Sigmoid colon (tissue), 7 donors: ENCODE measurements around the gene OSER1. TPM values are rescaled to one million over a fixed set of nuclear protein-coding genes. Genes with fewer than 3 reads are reported as not detected.
A peak's percentile ranks its signal among the peaks of the same experiment; 100 is the strongest.

Experiments
- DNase-seq: peaks from one replicate; pipeline ENCODE4 v3.0.0-alpha.2; 2019
- H3K27ac ChIP-seq, 4 donors: fragments of 200-600 bp; sonication (generic); one replicate each; pipeline ENCODE4 v1.5.1; 2016 to 2019; ENCODE audit warnings: mild to moderate bottlenecking in 1 of 4
- H3K27me3 ChIP-seq, 3 donors: fragments of 200-600 bp; sonication (generic); one replicate each; pipeline ENCODE4 v1.5.1; 2019; ENCODE audit warnings: mild to moderate bottlenecking in 1 of 3
- H3K36me3 ChIP-seq, 4 donors: fragments of 200-600 bp; sonication (generic); one replicate each; pipeline ENCODE4 v1.5.1; 2016 to 2019
- H3K4me1 ChIP-seq, 4 donors: fragments of 200-600 bp; sonication (generic); one replicate each; pipeline ENCODE4 v1.5.1; 2017 to 2019
- H3K4me3 ChIP-seq, 4 donors: fragments of 200-600 bp; sonication (generic); one replicate each; pipeline ENCODE4 v1.5.1; 2017 to 2019; ENCODE audit warnings: mild to moderate bottlenecking in 2 of 4, moderate library complexity in 1 of 4
- H3K9me3 ChIP-seq, 4 donors: fragments of 200-600 bp in 3 of 4; sonication (generic) in 3 of 4; one replicate each; pipeline versions ENCODE4 v1.5.1 to v1.6.1; 2013 to 2019
- CTCF ChIP-seq, 4 experiments: fragments of 450-650 bp in 3 of 4; fragments of 200-600 bp in 1 of 4; IDR thresholded peaks; one replicate each; pipeline ENCODE4 v1.5.1; 2016 to 2019; ENCODE audit warnings: antibody characterized with exemption in 4 of 4, mild to moderate bottlenecking in 3 of 4, moderate library complexity in 2 of 4
- EP300 ChIP-seq, 4 donors: sonication (generic); formaldehyde crosslinking; IDR thresholded peaks; one replicate each; pipeline ENCODE4 v1.6.1; 2017; ENCODE audit warnings: antibody characterized with exemption in 4 of 4
- POLR2A ChIP-seq, 2 donors: fragments of 450-650 bp; IDR thresholded peaks; one replicate each; pipeline ENCODE4 v1.6.1; 2016; ENCODE audit warnings: antibody characterized with exemption in 2 of 2, mild to moderate bottlenecking in 2 of 2, moderate library complexity in 2 of 2
- POLR2AphosphoS5 ChIP-seq, 4 donors: sonication (generic); formaldehyde crosslinking; IDR thresholded peaks; one replicate each; pipeline ENCODE4 v1.6.1; 2017; ENCODE audit warnings: antibody characterized with exemption in 4 of 4
- WGBS, 2 donors: extraction: QIAGEN DNeasy Blood & Tissue Kit; methylation state at CpG; one replicate each; pipeline ENCODE4 v1.1.7; 2013; 5-methylcytosine and 5-hydroxymethylcytosine counted together
- intact Hi-C: fragments of 100-400 bp; cut with DNase I; formaldehyde crosslinking; loops from one replicate; pipeline ENCODE4 v1.15.1; 2023
- polyA plus RNA-seq, 3 donors: library from polyadenylated mRNA; stranded (reverse); fragments of 200-250 nt; gene quantifications; one replicate each; pipeline ENCODE4 v1.2.3, GENCODE V29; 2013
- total RNA-seq, 4 donors: library from RNA; depleted of rRNA; stranded (reverse); fragments of >200 nt; gene quantifications; one replicate each; pipeline ENCODE4 v1.1.0, GENCODE V29; 2016
- donor health status: healthy with polysubstance abuse.
- donor health status: Bipolar disorder and iron deficiency.
- donor health status: healthy.

The OSER1 gene
- total and polyA plus RNA-seq, 7 donors, result 28.5 to 90.5 (median 47.4) TPM

GRCh38 chr20:44219170-44219730 is 8.7 kb upstream of the OSER1 start:
- 53 to 56% methylated on average over 5 of the region's 5 CpGs for WGBS, 2 donors
- H3K27ac ChIP-seq, result no peak overlapping the region
- intact Hi-C loops, result loop anchor here (10.0 kb wide), 5 partner anchors 166 to 764 kb away; partner anchors contain the start of genes ADA, SRSF6 and TTPAL
- no peaks in the 10 kb centered on the region for H3K27me3 ChIP-seq
- no peak for DNase-seq
- no peaks in the 10 kb centered on the region for H3K36me3 ChIP-seq
- peaks cover 0 to 22% (median 3%) of the 10 kb centered on the region in 4 donors for H3K4me1 ChIP-seq
- H3K4me3 ChIP-seq, result no peak overlapping the region
- TF ChIP-seq POLR2A (IDR thresholded peaks at IDR 0.05) (no peak), CTCF (IDR thresholded peaks at IDR 0.05) (no peak), EP300 (IDR thresholded peaks at IDR 0.05) (no peak), POLR2AphosphoS5 (IDR thresholded peaks at IDR 0.05) (no peak)
- H3K9me3 ChIP-seq, result no peaks in the 10 kb centered on the region

GRCh38 chr20:44218446-44218845 is 7.9 kb upstream of the OSER1 start:
- Histone ChIP-seq H3K27me3 (no peaks in the 10 kb centered on the region), H3K36me3 (no peaks in the 10 kb centered on the region), H3K9me3 (no peaks in the 10 kb centered on the region), H3K27ac (no peak overlapping the region), H3K4me3 (no peak overlapping the region), H3K4me1 (peaks cover 0 to 22% (median 3%) of the 10 kb centered on the region in 4 donors)
- intact Hi-C loops, result loop anchor here (10.0 kb wide), 5 partner anchors 166 to 764 kb away; partner anchors contain the start of genes ADA, SRSF6 and TTPAL
- DNase-seq, result no peak
- 25 to 28% methylated on average over 4 of the region's 4 CpGs for whole genome bisulfite sequencing, 2 donors
- TF ChIP-seq POLR2AphosphoS5 (IDR thresholded peaks at IDR 0.05), result no peak
- no peak for TF ChIP-seq CTCF (IDR thresholded peaks at IDR 0.05)

GRCh38 chr20:44217342-44218092 is 6.9 kb upstream of the OSER1 start:
- WGBS, 2 donors, result 22 to 35% methylated on average over 11 of the region's 11 CpGs
- Histone ChIP-seq H3K9me3 (no peaks in the 10 kb centered on the region), H3K27me3 (no peaks in the 10 kb centered on the region), H3K36me3 (no peaks in the 10 kb centered on the region), H3K4me3 (no peak overlapping the region), H3K4me1 (peaks cover 0 to 22% (median 5%) of the 10 kb centered on the region in 4 donors), H3K27ac (no peak overlapping the region)
- DNase-seq, result no peak
- TF ChIP-seq POLR2AphosphoS5 (IDR thresholded peaks at IDR 0.05), result no peak
- TF ChIP-seq EP300 (IDR thresholded peaks at IDR 0.05), result no peak
- peak; percentile 24 to 83 (median 78) for TF ChIP-seq CTCF (IDR thresholded peaks at IDR 0.05)
- TF ChIP-seq POLR2A (IDR thresholded peaks at IDR 0.05), result no peak
- intact Hi-C loops, result loop anchor here (10.0 kb wide), 5 partner anchors 167 to 763 kb away; partner anchors contain the start of genes ADA, SRSF6 and TTPAL

- Histone ChIP-seq H3K9me3 (no peaks in the 10 kb centered on the region), H3K27me3 (no peaks in the 10 kb centered on the region), H3K36me3 (no peaks in the 10 kb centered on the region), H3K4me3 (no peak overlapping the region), H3K4me1 (peaks cover 0 to 36% (median 19%) of the 10 kb centered on the region in 4 donors), H3K27ac (no peak overlapping the region)
- peak; percentile 74 for DNase-seq
- intact Hi-C loops, result loop anchor here (1.0 to 10.0 kb wide), 6 partner anchors 96 to 760 kb away; partner anchors contain the start of genes ADA, FITM2, SRSF6 and TTPAL
- 44 to 51% methylated on average over 7 of the region's 7 CpGs for WGBS, 2 donors
- no peak for TF ChIP-seq POLR2AphosphoS5 (IDR thresholded peaks at IDR 0.05)
- no peak for TF ChIP-seq EP300 (IDR thresholded peaks at IDR 0.05)
- peak; percentile 58 to 63 (median 60) for TF ChIP-seq CTCF (IDR thresholded peaks at IDR 0.05)
These were observed 4.6 kb upstream of the OSER1 start for GRCh38 chr20:44215125-44215524.
